A549 (cell line): ENCODE data around the gene NACC2. TPM values are rescaled to one million over a fixed set of nuclear protein-coding genes. Genes with fewer than 3 reads are reported as not detected.
"Not testable (repeated sequence)": the region's sequence is repeated elsewhere in the genome, so short reads cannot be mapped to it uniquely, and the experiment has no call there.

ENCODE experiments used
- ATAC-seq, 2 experiments: fragments of 200-7000 bp in 1 of 2; fragments of >200 bp in 1 of 2; cut with Nextera tagmentation in 1 of 2; cut with Tn5 transposase in 1 of 2; 3 replicates each; pipeline versions ENCODE4 v1.8.0 to v1.9.1; 2018 to 2020; ENCODE audit warnings: mild to moderate bottlenecking in 1 of 2, moderate library complexity in 1 of 2
- CTCF ChIA-PET: fragments of 300-600 bp; sonication (Branson Sonifier 250); formaldehyde crosslinking; extraction: SDS; loops from one replicate; lab custom pipeline; 2021; ENCODE audit warnings: antibody characterized with exemption, inconsistent platforms; lab: Yijun Ruan, JAX
- POLR2A ChIA-PET: fragments of 350-600 bp; formaldehyde crosslinking; extraction: SDS; loops from one replicate; lab custom pipeline; 2021; ENCODE audit warnings: antibody characterized with exemption, inconsistent platforms; lab: Yijun Ruan, JAX
- DNase-seq, 2 experiments: peaks; one replicate each; pipeline versions ENCODE4 v3.0.0 to v3.0.0-alpha.2; 2011 to 2016; ENCODE audit warnings: low read depth in 1 of 2, low spot score in 1 of 2
- FAIRE-seq: peaks from 2 replicates; lab custom pipeline; 2011; peaks lifted over from hg19 to GRCh38; lab: Jason Lieb, UNC
- H3K27ac ChIP-seq, 2 experiments: fragments of >200 bp; sonication (Bioruptor Twin); formaldehyde crosslinking; 3 replicates each; pipeline ENCODE4 v1.5.1; 2016 to 2017
- H3K4me1 ChIP-seq: fragments of >200 bp; sonication (Bioruptor Twin); formaldehyde crosslinking; 3 replicates; pipeline ENCODE4 v1.6.1; 2016
- H3K4me2 ChIP-seq: fragments of >200 bp; sonication (Bioruptor Twin); formaldehyde crosslinking; 3 replicates; pipeline ENCODE4 v1.6.1; 2016
- H3K4me3 ChIP-seq: fragments of >200 bp; sonication (Bioruptor Twin); formaldehyde crosslinking; 3 replicates; pipeline ENCODE4 v1.5.1; 2016
- H3K9me3 ChIP-seq: fragments of >200 bp; sonication (Bioruptor Twin); formaldehyde crosslinking; 3 replicates; pipeline ENCODE4 v1.6.1; 2016
- BCL3 ChIP-seq: fragments of >200 bp; sonication (Bioruptor Twin); formaldehyde crosslinking; IDR thresholded peaks from 3 replicates; pipeline ENCODE4 v1.6.1; 2016
- CBX8 ChIP-seq: fragments of 200-600 bp; sonication (generic); IDR thresholded peaks from 2 replicates; pipeline ENCODE4 v1.6.1; 2016
- CHD2 ChIP-seq: fragments of 150-350 bp; IDR thresholded peaks from 2 replicates; pipeline ENCODE4 v1.6.1; 2014; ENCODE audit warnings: low read length; ENCODE audit not compliant: partially characterized antibody
- CHD4 ChIP-seq: fragments of 200-600 bp; sonication (generic); IDR thresholded peaks from 2 replicates; pipeline ENCODE4 v1.6.1; 2016; ENCODE audit warnings: antibody characterized with exemption, mild to moderate bottlenecking, borderline replicate concordance
- CTCF ChIP-seq: fragments of >200 bp; sonication (Bioruptor Twin); formaldehyde crosslinking; IDR thresholded peaks from 3 replicates; pipeline ENCODE4 v1.5.1; 2016
- E2F6 ChIP-seq: IDR thresholded peaks from 2 replicates; pipeline ENCODE4 v1.6.1; 2012; ENCODE audit warnings: low read depth, borderline replicate concordance
- EHF ChIP-seq: fragments of 250-450 bp; sonication (Bioruptor Pico); IDR thresholded peaks from 2 replicates; pipeline ENCODE4 v1.5.0; 2020; ENCODE audit warnings: mild to moderate bottlenecking
- EP300 ChIP-seq, 2 experiments: fragments of >200 bp; sonication (Bioruptor Twin); formaldehyde crosslinking; IDR thresholded peaks; 2 replicates in 1 of 2; 3 replicates in 1 of 2; pipeline ENCODE4 v1.6.1; 2016 to 2017
- ESRRA ChIP-seq: fragments of 150-350 bp; IDR thresholded peaks from 2 replicates; pipeline ENCODE4 v1.6.1; 2014; ENCODE audit warnings: mild to moderate bottlenecking, low read length, borderline replicate concordance
- FOSL2 ChIP-seq, 2 experiments: fragments of 450-650 bp in 1 of 2; fragments of >200 bp in 1 of 2; sonication (Bioruptor Twin) in 1 of 2; formaldehyde crosslinking; IDR thresholded peaks; 2 replicates each; pipeline versions ENCODE4 v1.5.0 to v1.6.1; 2016 to 2020; ENCODE audit warnings: mild to moderate bottlenecking in 1 of 2, moderate library complexity in 1 of 2
- HES2 ChIP-seq: fragments of >200 bp; sonication (Bioruptor Twin); formaldehyde crosslinking; IDR thresholded peaks from 2 replicates; pipeline ENCODE4 v1.6.1; 2016
- HOXB13 ChIP-seq: fragments of 250-450 bp; sonication (Bioruptor Pico); IDR thresholded peaks from 2 replicates; pipeline ENCODE4 v1.5.0; 2020; ENCODE audit warnings: low read depth, mild to moderate bottlenecking, moderate library complexity
- MAX ChIP-seq: IDR thresholded peaks from 2 replicates; pipeline ENCODE4 v1.6.1; 2012
- MYC ChIP-seq: IDR thresholded peaks from 2 replicates; pipeline ENCODE4 v1.6.1; 2012; ENCODE audit warnings: mild to moderate bottlenecking, inconsistent platforms, low read length, improper control_type of control experiment, borderline replicate concordance
- NFE2L2 ChIP-seq: fragments of 150-350 bp; conservative IDR thresholded peaks from 2 replicates; pipeline ENCODE4 v1.6.1; 2014; ENCODE audit warnings: low read length
- PHF8 ChIP-seq: fragments of 200-600 bp; sonication (generic); IDR thresholded peaks from 2 replicates; pipeline ENCODE4 v1.6.1; 2016; ENCODE audit warnings: low read depth, mild to moderate bottlenecking, antibody characterized with exemption, moderate library complexity, borderline replicate concordance
- RAD21 ChIP-seq, 2 experiments: fragments of >200 bp in 1 of 2; sonication (Bioruptor Twin) in 1 of 2; formaldehyde crosslinking in 1 of 2; IDR thresholded peaks in 1 of 2; conservative IDR thresholded peaks in 1 of 2; 2 replicates in 1 of 2; 3 replicates in 1 of 2; pipeline ENCODE4 v1.6.1; 2012 to 2018; ENCODE audit warnings: inconsistent platforms in 1 of 2
- RARB ChIP-seq: fragments of 250-450 bp; sonication (Bioruptor Pico); IDR thresholded peaks from 2 replicates; pipeline ENCODE4 v1.8.0; 2021; ENCODE audit warnings: mild to moderate bottlenecking, moderate library complexity
- RCOR1 ChIP-seq: fragments of 150-350 bp; IDR thresholded peaks from 2 replicates; pipeline ENCODE4 v1.6.1; 2014; ENCODE audit warnings: antibody characterized with exemption, low read length, low read depth
- REST ChIP-seq: fragments of 200-600 bp; sonication (generic); IDR thresholded peaks from 2 replicates; pipeline ENCODE4 v1.6.1; 2016; ENCODE audit warnings: antibody characterized with exemption, mild to moderate bottlenecking, moderate library complexity
- SREBF2 ChIP-seq: fragments of 450-650 bp; IDR thresholded peaks from 2 replicates; pipeline ENCODE4 v1.6.1; 2014; ENCODE audit warnings: mild to moderate bottlenecking, moderate library complexity
- TP53 ChIP-seq: fragments of 250-450 bp; sonication (Bioruptor Pico); IDR thresholded peaks from 2 replicates; pipeline ENCODE4 v1.5.0; 2021; ENCODE audit warnings: mild to moderate bottlenecking, moderate library complexity
- USF2 ChIP-seq: fragments of 450-650 bp; IDR thresholded peaks from 2 replicates; pipeline ENCODE4 v1.6.1; 2014; ENCODE audit warnings: antibody characterized with exemption
- ZC3H11A ChIP-seq: fragments of 450-650 bp; IDR thresholded peaks from 2 replicates; pipeline ENCODE4 v1.6.1; 2014; ENCODE audit warnings: antibody characterized with exemption, mild to moderate bottlenecking
- ZNF302 ChIP-seq: fragments of 250-450 bp; sonication (Bioruptor Pico); IDR thresholded peaks from 2 replicates; pipeline ENCODE4 v1.9.0; 2021; ENCODE audit warnings: inconsistent platforms, mild to moderate bottlenecking, moderate library complexity
- WGBS: methylation state at CpG from one replicate; pipeline ENCODE4 v1.1.6; 2017; ENCODE audit errors: missing lambda C conversion rate; 5-methylcytosine and 5-hydroxymethylcytosine counted together
- polyA plus RNA-seq, 4 experiments: library from polyadenylated mRNA; depleted of rRNA in 3 of 4; stranded (reverse); fragments of >200 nt; fragmentation: RNase III in 1 of 4; extraction: RNeasy Plus Mini Kit Qiagen cat#74134 plus additional on column Dnase treatment in 1 of 4; gene quantifications; 2 replicates in 3 of 4; 3 replicates in 1 of 4; pipeline ENCODE4 v1.2.3, GENCODE V29; 2011 to 2017

The NACC2 gene
- polyA plus RNA-seq, 2 of the 4 experiments (the other 2 are of a cell fraction): 16.1 to 28.4 TPM

- ATAC-seq, H3K9me3 ChIP-seq, DNase-seq, FAIRE-seq, POLR2A ChIA-PET, H3K27ac ChIP-seq, CTCF ChIA-PET, H3K4me3 ChIP-seq, H3K4me2 ChIP-seq: not testable (repeated sequence)
- WGBS: 92% methylated on average over 8 of the region's 8 CpGs
- peaks cover 16% of the 10 kb centered on the region; the same call in 2 of the 3 replicates for H3K4me1 ChIP-seq
These were observed 33.2 kb downstream of the NACC2 start for GRCh38 chr9:136061916-136062315.

- Histone ChIP-seq H3K4me3 (no peak overlapping the region), H3K27ac (no peak overlapping the region), H3K4me2 (no peak overlapping the region), H3K4me1 (peaks cover 21% of the 10 kb centered on the region), H3K9me3 (no peaks in the 10 kb centered on the region)
- no peak for DNase-seq
- CTCF ChIA-PET: no interaction called here
- FAIRE-seq: no peak
- no peak for ATAC-seq
- TF ChIP-seq RAD21 (conservative IDR thresholded peaks at IDR 0.05 in 1 of 2, IDR thresholded peaks at IDR 0.05 in 1 of 2) (no peak), CHD4 (no peak), ZNF302 (CRISPR knock-in tag) (no peak), ZC3H11A (no peak), NFE2L2 (no peak), USF2 (no peak), EP300 (IDR thresholded peaks at IDR 0.05) (no peak), FOSL2 (IDR thresholded peaks at IDR 0.05) (no peak), FOSL2 (CRISPR knock-in tag; IDR thresholded peaks at IDR 0.05) (no peak), E2F6 (no peak), HES2 (no peak), CBX8 (no peak), HOXB13 (CRISPR knock-in tag) (no peak), RCOR1 (no peak), ESRRA (no peak), CTCF (no peak), CHD2 (no peak), RARB (CRISPR knock-in tag) (no peak), MAX (no peak), TP53 (no peak)
- TF ChIP-seq, all 56 proteins: peak for 0
- POLR2A ChIA-PET: no interaction called here
- 93% methylated on average over 11 of the region's 11 CpGs for WGBS
These were observed 33.7 kb downstream of the NACC2 start for GRCh38 chr9:136061405-136061804.

GRCh38 chr9:136060671-136061371 is 34.3 kb downstream of the NACC2 start:
- no peak for DNase-seq
- no peak for FAIRE-seq
- Histone ChIP-seq H3K27ac (no peak overlapping the region), H3K9me3 (no peaks in the 10 kb centered on the region), H3K4me2 (no peak overlapping the region), H3K4me1 (peaks cover 27% of the 10 kb centered on the region), H3K4me3 (no peak overlapping the region)
- ATAC-seq: no peak
- POLR2A ChIA-PET: no interaction called here
- CTCF ChIA-PET: no interaction called here
- 88% methylated on average over 13 of the region's 19 CpGs for WGBS
- TF ChIP-seq MYC (no peak), EHF (CRISPR knock-in tag) (no peak), BCL3 (no peak), MAX (no peak), PHF8 (no peak), SREBF2 (no peak), REST (no peak)
